Subcutaneous abdominal adipose tissue (tissue), 5 donors: ENCODE data around the gene ACKR3.

Source experiments
- H3K27ac ChIP-seq: one replicate; pipeline ENCODE4 v1.7.0; 2013; ENCODE audit warnings: low read depth, mild to moderate bottlenecking, inconsistent platforms, low read length, moderate library complexity
- H3K27me3 ChIP-seq, 5 donors: one replicate each; pipeline ENCODE4 v1.7.0; 2013; ENCODE audit warnings: low read length in 5 of 5, inconsistent platforms in 1 of 5; ENCODE audit not compliant: control insufficient read depth in 5 of 5, insufficient read depth in 4 of 5
- H3K36me3 ChIP-seq, 5 donors: one replicate each; pipeline ENCODE4 v1.7.0; 2013; ENCODE audit warnings: low read length in 5 of 5; ENCODE audit not compliant: control insufficient read depth in 5 of 5, insufficient read depth in 5 of 5
- H3K4me1 ChIP-seq, 5 donors: one replicate each; pipeline ENCODE4 v1.7.0; 2013; ENCODE audit warnings: low read length in 5 of 5, mild to moderate bottlenecking in 3 of 5, moderate library complexity in 1 of 5; ENCODE audit not compliant: control insufficient read depth in 5 of 5, insufficient read depth in 5 of 5
- H3K4me3 ChIP-seq, 5 donors: one replicate each; pipeline ENCODE4 v1.7.0; 2013; ENCODE audit warnings: low read length in 5 of 5, low read depth in 1 of 5
- H3K9ac ChIP-seq, 5 donors: one replicate each; pipeline ENCODE4 v1.7.0; 2013; ENCODE audit warnings: low read length in 5 of 5, mild to moderate bottlenecking in 4 of 5, moderate library complexity in 3 of 5
- H3K9me3 ChIP-seq, 5 donors: one replicate each; pipeline ENCODE4 v1.7.0; 2013; ENCODE audit warnings: low read length in 5 of 5; ENCODE audit not compliant: control insufficient read depth in 5 of 5
- donor health status: healthy.
- donor health status: healthy.
- donor health status: healthy.
- donor health status: healthy.
- donor health status: healthy.

Gene ACKR3

GRCh38 chr2:236580746-236581355 is 11.2 kb downstream of the ACKR3 start:
- peaks cover 0 to 31% (median 25%) of the 10 kb centered on the region in 5 donors for H3K36me3 ChIP-seq
- peaks cover 0 to 2% (median 0%) of the 10 kb centered on the region in 5 donors for H3K27me3 ChIP-seq
- peak overlapping the region; percentile 96 for H3K27ac ChIP-seq
- no peak overlapping the region for H3K4me3 ChIP-seq
- no peak overlapping the region for H3K9ac ChIP-seq
- peaks cover 8 to 59% (median 36%) of the 10 kb centered on the region in 5 donors for H3K4me1 ChIP-seq
- no peaks in the 10 kb centered on the region for H3K9me3 ChIP-seq

DNA sequence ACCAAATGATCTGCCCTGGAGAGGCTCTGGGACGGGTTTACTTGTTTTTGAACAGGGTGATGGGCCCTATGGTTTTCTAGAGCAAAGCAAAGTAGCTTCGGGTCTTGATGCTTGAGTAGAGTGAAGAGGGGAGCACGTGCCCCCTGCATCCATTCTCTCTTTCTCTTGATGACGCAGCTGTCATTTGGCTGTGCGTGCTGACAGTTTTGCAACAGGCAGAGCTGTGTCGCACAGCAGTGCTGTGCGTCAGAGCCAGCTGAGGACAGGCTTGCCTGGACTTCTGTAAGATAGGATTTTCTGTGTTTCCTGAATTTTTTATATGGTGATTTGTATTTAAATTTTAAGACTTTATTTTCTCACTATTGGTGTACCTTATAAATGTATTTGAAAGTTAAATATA is 11.9 kb downstream of the ACKR3 start:
- peaks cover 0 to 2% (median 0%) of the 10 kb centered on the region in 5 donors for H3K27me3 ChIP-seq
- no peaks in the 10 kb centered on the region for H3K9me3 ChIP-seq
- peaks cover 6 to 52% (median 29%) of the 10 kb centered on the region in 5 donors for H3K4me1 ChIP-seq
- no peak overlapping the region for H3K4me3 ChIP-seq
- no peak overlapping the region for H3K9ac ChIP-seq
- H3K36me3 ChIP-seq = peaks cover 0 to 31% (median 25%) of the 10 kb centered on the region in 5 donors
- H3K27ac ChIP-seq = peak overlapping the region; percentile 96

DNA sequence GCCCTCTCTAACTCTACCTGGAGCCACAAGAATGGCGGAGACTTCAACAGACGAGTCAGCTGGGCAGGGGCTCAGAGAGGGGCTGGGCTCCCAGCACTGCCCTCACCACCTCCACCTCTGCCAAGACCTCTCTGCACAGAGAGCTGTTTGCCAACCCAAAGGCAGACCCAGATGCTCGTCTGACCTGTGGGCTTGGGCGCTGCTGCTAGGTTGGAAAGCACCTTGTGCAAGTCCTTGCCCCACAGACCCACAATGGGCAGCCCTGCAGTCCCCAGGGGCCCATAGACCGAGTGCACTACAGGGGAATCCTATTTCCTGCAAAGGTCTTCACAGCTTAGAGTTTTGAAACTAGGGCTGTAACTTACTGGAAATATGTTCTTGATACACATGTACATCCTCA is 13.3 kb downstream of the ACKR3 start:
- Histone ChIP-seq H3K27me3 (peaks cover 0 to 2% (median 0%) of the 10 kb centered on the region in 5 donors), H3K4me3 (no peak overlapping the region), H3K36me3 (peaks cover 0 to 29% (median 25%) of the 10 kb centered on the region in 5 donors), H3K9ac (no peak overlapping the region), H3K27ac (no peak overlapping the region), H3K9me3 (no peaks in the 10 kb centered on the region), H3K4me1 (peaks cover 4 to 42% (median 21%) of the 10 kb centered on the region in 5 donors)

GRCh38 chr2:236583621-236584203 is 14.1 kb downstream of the ACKR3 start:
- H3K27me3 ChIP-seq = peaks cover 0 to 2% (median 0%) of the 10 kb centered on the region in 5 donors
- no peaks in the 10 kb centered on the region for H3K9me3 ChIP-seq
- peaks cover 3 to 34% (median 21%) of the 10 kb centered on the region in 5 donors for H3K4me1 ChIP-seq
- peaks cover 0 to 29% (median 25%) of the 10 kb centered on the region in 5 donors for H3K36me3 ChIP-seq
- no peak overlapping the region for H3K27ac ChIP-seq
- no peak overlapping the region for H3K9ac ChIP-seq
- H3K4me3 ChIP-seq = no peak overlapping the region

GRCh38 chr2:236584521-236585384 is 15.1 kb downstream of the ACKR3 start:
- H3K4me3 ChIP-seq = no peak overlapping the region
- peaks cover 3 to 27% (median 12%) of the 10 kb centered on the region in 5 donors for H3K4me1 ChIP-seq
- no peaks in the 10 kb centered on the region for H3K9me3 ChIP-seq
- no peak overlapping the region for H3K9ac ChIP-seq
- peaks cover 0 to 2% (median 0%) of the 10 kb centered on the region in 5 donors for H3K27me3 ChIP-seq
- H3K27ac ChIP-seq = peak overlapping the region; percentile 37
- H3K36me3 ChIP-seq = peaks cover 0 to 29% (median 25%) of the 10 kb centered on the region in 5 donors

DNA sequence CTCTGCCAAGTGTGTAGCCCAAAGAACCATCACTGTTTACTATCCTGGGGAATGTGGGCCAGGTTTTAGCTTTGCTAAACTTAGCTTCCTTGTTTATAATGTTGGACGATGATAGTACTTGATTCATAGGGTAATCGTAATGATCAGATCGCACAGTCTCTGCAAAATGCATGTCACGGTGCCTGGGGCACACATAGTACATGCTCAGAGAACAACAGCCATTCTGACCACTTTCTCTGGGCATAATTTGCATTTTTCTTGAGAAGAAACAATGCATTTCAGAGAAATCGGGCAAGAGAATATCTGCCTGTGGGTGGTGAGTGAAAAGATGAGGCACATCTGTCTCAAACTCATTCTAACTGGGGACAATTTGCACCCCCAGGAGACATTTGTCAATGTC is 16.3 kb downstream of the ACKR3 start:
- H3K4me3 ChIP-seq = no peak overlapping the region
- peaks cover 0 to 20% (median 18%) of the 10 kb centered on the region in 5 donors for H3K36me3 ChIP-seq
- H3K9me3 ChIP-seq = peaks cover 0 to 4% (median 0%) of the 10 kb centered on the region in 5 donors
- H3K4me1 ChIP-seq = peaks cover 0 to 23% (median 3%) of the 10 kb centered on the region in 5 donors
- no peak overlapping the region for H3K27ac ChIP-seq
- H3K27me3 ChIP-seq = no peaks in the 10 kb centered on the region
- no peak overlapping the region for H3K9ac ChIP-seq

GRCh38 chr2:236587861-236588815 is 18.5 kb downstream of the ACKR3 start:
- Histone ChIP-seq H3K27ac (no peak overlapping the region), H3K36me3 (peaks cover 0 to 3% (median 3%) of the 10 kb centered on the region in 5 donors), H3K4me1 (peaks cover 0 to 7% (median under 1%) of the 10 kb centered on the region in 5 donors), H3K4me3 (no peak overlapping the region), H3K27me3 (no peaks in the 10 kb centered on the region), H3K9me3 (peaks cover 0 to 4% (median 0%) of the 10 kb centered on the region in 5 donors), H3K9ac (no peak overlapping the region)

GRCh38 chr2:236588932-236589592 is 19.4 kb downstream of the ACKR3 start:
- Histone ChIP-seq H3K27ac (no peak overlapping the region), H3K27me3 (no peaks in the 10 kb centered on the region), H3K4me1 (peaks cover 0 to 7% (median 0%) of the 10 kb centered on the region in 5 donors), H3K4me3 (no peak overlapping the region), H3K9ac (no peak overlapping the region), H3K9me3 (peaks cover 0 to 4% (median 0%) of the 10 kb centered on the region in 5 donors), H3K36me3 (no peaks in the 10 kb centered on the region)

DNA sequence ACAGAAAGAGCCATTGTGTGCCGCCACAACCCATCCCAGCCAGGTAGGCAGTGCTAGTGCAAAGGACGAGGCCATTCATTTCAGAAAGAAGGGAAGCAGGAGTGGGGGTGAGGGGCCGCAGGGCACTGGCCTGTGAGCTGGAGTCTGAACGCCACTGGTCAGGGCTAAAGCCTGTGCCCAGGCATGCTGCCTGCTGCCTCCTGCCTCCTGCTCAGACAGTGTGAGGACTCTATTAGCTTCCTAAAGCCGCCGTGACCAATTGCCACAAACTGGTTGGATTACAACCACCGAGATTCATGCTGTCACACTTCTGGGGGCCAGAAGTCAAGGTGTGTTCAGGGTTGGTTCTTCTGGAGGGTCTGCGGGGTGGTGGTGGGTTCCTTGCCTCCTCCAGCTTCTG is 21.2 kb downstream of the ACKR3 start:
- Histone ChIP-seq H3K27me3 (no peaks in the 10 kb centered on the region), H3K9me3 (peaks cover 0 to 4% (median 0%) of the 10 kb centered on the region in 5 donors), H3K9ac (no peak overlapping the region), H3K36me3 (no peaks in the 10 kb centered on the region), H3K4me1 (peaks cover 0 to 7% (median 0%) of the 10 kb centered on the region in 5 donors), H3K4me3 (no peak overlapping the region), H3K27ac (no peak overlapping the region)
